ENCODE measurements around the gene PITPNC1.

DNA sequence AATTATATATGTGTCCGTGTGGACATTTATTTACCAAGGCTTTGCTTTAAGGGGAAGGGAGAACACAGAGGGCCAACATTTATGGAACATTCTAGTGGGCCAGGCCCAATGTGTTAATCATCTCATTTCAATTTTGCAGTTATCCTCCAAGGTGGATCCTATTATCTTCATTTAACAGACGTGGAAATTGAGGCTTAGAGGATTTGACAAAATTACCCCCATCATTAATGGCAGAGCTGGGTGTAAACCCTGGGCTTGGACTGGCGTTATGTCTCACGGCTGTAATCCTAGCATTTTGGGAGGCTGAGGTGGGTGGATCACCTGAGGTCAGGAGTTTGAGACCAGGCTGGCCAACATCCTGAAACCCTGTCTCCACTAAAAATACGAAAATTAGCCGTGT is 26.4 kb downstream of the PITPNC1 start:
- no peak for TF ChIP-seq POLR2AphosphoS5 (IDR thresholded peaks at IDR 0.05)
- TF ChIP-seq, protein P1, sequence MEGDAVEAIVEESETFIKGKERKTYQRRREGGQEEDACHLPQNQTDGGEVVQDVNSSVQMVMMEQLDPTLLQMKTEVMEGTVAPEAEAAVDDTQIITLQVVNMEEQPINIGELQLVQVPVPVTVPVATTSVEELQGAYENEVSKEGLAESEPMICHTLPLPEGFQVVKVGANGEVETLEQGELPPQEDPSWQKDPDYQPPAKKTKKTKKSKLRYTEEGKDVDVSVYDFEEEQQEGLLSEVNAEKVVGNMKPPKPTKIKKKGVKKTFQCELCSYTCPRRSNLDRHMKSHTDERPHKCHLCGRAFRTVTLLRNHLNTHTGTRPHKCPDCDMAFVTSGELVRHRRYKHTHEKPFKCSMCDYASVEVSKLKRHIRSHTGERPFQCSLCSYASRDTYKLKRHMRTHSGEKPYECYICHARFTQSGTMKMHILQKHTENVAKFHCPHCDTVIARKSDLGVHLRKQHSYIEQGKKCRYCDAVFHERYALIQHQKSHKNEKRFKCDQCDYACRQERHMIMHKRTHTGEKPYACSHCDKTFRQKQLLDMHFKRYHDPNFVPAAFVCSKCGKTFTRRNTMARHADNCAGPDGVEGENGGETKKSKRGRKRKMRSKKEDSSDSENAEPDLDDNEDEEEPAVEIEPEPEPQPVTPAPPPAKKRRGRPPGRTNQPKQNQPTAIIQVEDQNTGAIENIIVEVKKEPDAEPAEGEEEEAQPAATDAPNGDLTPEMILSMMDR (IDR thresholded peaks at IDR 0.05), result no peak
- no peak for TF ChIP-seq POLR2A (IDR thresholded peaks at IDR 0.05)

Data from breast epithelium (tissue), 3 donors.